Measurements from ENCODE around the gene CDKN2D. TPM values are rescaled to one million over a fixed set of nuclear protein-coding genes. Genes with fewer than 3 reads are reported as not detected.

CDKN2D gene
- total RNA-seq, 1 experiment from 2014 or later: 13.8 TPM

DNA sequence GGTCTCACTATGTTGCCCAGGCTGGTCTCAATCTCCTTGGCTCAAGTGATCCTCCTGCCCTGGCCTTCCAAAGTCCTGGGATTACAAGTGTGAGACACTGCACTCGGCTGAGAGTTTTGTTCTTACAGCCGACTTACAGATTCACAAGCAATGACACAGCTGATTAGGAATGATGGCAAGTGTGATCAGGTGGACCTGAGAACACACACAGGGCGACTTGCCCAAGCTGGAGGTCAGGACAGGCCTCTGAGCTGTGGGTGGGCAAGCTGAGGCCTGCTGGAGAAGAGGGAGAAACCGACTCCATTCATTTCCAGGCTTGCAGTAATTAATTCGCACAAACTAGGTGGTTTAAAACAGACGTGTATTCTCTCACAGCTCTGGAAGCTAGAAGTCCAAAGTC is 33.2 kb downstream of the CDKN2D start:
- TF ChIP-seq, protein P1, sequence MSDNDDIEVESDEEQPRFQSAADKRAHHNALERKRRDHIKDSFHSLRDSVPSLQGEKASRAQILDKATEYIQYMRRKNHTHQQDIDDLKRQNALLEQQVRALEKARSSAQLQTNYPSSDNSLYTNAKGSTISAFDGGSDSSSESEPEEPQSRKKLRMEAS (IDR thresholded peaks at IDR 0.05): no peak
- TF ChIP-seq SP1 (IDR thresholded peaks at IDR 0.05; ENCODE audit: low read depth) (no peak), SRF (IDR thresholded peaks at IDR 0.05; ENCODE audit: low read depth) (no peak), POLR2A (IDR thresholded peaks at IDR 0.05; ENCODE audit: borderline replicate concordance, extremely low read depth, insufficient read depth, insufficient read length) (no peak), CEBPB (IDR thresholded peaks at IDR 0.05; ENCODE audit: low read depth) (no peak), ZFX (IDR thresholded peaks at IDR 0.05) (no peak), RAD21 (IDR thresholded peaks at IDR 0.05; ENCODE audit: low read depth) (no peak), ELF1 (IDR thresholded peaks at IDR 0.05; ENCODE audit: borderline replicate concordance, low read depth) (no peak), ZNF274 (IDR thresholded peaks at IDR 0.05; ENCODE audit: low read depth, low read length) (no peak), JUND (IDR thresholded peaks at IDR 0.05) (no peak), TCF7L2 (IDR thresholded peaks at IDR 0.05; ENCODE audit: borderline replicate concordance, extremely low read depth, insufficient read depth, insufficient read length) (no peak), FOSL1 (IDR thresholded peaks at IDR 0.05; ENCODE audit: low read depth) (no peak)
- TF ChIP-seq, protein P2, sequence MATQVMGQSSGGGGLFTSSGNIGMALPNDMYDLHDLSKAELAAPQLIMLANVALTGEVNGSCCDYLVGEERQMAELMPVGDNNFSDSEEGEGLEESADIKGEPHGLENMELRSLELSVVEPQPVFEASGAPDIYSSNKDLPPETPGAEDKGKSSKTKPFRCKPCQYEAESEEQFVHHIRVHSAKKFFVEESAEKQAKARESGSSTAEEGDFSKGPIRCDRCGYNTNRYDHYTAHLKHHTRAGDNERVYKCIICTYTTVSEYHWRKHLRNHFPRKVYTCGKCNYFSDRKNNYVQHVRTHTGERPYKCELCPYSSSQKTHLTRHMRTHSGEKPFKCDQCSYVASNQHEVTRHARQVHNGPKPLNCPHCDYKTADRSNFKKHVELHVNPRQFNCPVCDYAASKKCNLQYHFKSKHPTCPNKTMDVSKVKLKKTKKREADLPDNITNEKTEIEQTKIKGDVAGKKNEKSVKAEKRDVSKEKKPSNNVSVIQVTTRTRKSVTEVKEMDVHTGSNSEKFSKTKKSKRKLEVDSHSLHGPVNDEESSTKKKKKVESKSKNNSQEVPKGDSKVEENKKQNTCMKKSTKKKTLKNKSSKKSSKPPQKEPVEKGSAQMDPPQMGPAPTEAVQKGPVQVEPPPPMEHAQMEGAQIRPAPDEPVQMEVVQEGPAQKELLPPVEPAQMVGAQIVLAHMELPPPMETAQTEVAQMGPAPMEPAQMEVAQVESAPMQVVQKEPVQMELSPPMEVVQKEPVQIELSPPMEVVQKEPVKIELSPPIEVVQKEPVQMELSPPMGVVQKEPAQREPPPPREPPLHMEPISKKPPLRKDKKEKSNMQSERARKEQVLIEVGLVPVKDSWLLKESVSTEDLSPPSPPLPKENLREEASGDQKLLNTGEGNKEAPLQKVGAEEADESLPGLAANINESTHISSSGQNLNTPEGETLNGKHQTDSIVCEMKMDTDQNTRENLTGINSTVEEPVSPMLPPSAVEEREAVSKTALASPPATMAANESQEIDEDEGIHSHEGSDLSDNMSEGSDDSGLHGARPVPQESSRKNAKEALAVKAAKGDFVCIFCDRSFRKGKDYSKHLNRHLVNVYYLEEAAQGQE (IDR thresholded peaks at IDR 0.05; ENCODE audit: low read depth): no peak
- TF ChIP-seq, protein P3, sequence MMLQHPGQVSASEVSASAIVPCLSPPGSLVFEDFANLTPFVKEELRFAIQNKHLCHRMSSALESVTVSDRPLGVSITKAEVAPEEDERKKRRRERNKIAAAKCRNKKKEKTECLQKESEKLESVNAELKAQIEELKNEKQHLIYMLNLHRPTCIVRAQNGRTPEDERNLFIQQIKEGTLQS (IDR thresholded peaks at IDR 0.05): no peak
- no peak overlapping the region for H3K9ac ChIP-seq (ENCODE audit: low read length)
- no peaks in the 10 kb centered on the region for H3K4me1 ChIP-seq (ENCODE audit: control insufficient read depth in 1 of 2, insufficient read depth in 2 of 2, low read length in 2 of 2)
- H3K79me2 ChIP-seq (ENCODE audit: insufficient read depth, low read length): no peaks in the 10 kb centered on the region
- RAD21 ChIA-PET (ENCODE audit: low non-redundant PET in 1 of 2, low total read pairs in 2 of 2, uncharacterized antibody in 2 of 2, unreplicated experiment in 2 of 2): interaction anchor here in 1 of 2 experiments (0.6 kb wide), 1 partner anchor 103 kb away, joined by 3 read pairs; no protein-coding TSS in a partner anchor
- CTCF ChIA-PET: interaction anchor here (0.9 kb wide), 1 partner anchor 8 kb away, joined by 5 read pairs; no protein-coding TSS in a partner anchor
- no peaks in the 10 kb centered on the region for H3K9me2 ChIP-seq (ENCODE audit: insufficient read depth)
- no peak overlapping the region for H3K4me2 ChIP-seq (ENCODE audit: low read length)
- intact Hi-C loops (cut with micrococcal nuclease): no loop called here
- POLR2A ChIA-PET: no interaction called here
- no peak overlapping the region for H2AFZ ChIP-seq (ENCODE audit: low read depth, low read length, poor library complexity, severe bottlenecking)
- H3K27ac ChIP-seq (ENCODE audit: low read depth, low read length): no peak overlapping the region
- no peaks in the 10 kb centered on the region for H3K27me3 ChIP-seq (ENCODE audit: insufficient read depth, low read length)
- no peaks in the 10 kb centered on the region; a peak in 1 of 4 replicates for H3K9me3 ChIP-seq (ENCODE audit: control insufficient read depth in 1 of 2, insufficient read depth in 1 of 2, low read depth in 1 of 2, low read length in 2 of 2)
- DNase-seq (ENCODE audit: low read depth, low spot score): no peak
- no peak for ATAC-seq
- no peak overlapping the region for H3K4me3 ChIP-seq (replicated peaks in 1 of 2; ENCODE audit: low read depth in 1 of 2, low read length in 2 of 2)
- BruUV-seq (replicated peaks): no TSS peak
- no peaks in the 10 kb centered on the region for H4K20me1 ChIP-seq (ENCODE audit: insufficient read depth)
- H3K36me3 ChIP-seq (ENCODE audit: control insufficient read depth in 1 of 2, insufficient read depth in 2 of 2, low read length in 2 of 2): no peaks in the 10 kb centered on the region

Measured in HCT116 (cell line).